Measurements from ENCODE around the gene RBM6.

DNA sequence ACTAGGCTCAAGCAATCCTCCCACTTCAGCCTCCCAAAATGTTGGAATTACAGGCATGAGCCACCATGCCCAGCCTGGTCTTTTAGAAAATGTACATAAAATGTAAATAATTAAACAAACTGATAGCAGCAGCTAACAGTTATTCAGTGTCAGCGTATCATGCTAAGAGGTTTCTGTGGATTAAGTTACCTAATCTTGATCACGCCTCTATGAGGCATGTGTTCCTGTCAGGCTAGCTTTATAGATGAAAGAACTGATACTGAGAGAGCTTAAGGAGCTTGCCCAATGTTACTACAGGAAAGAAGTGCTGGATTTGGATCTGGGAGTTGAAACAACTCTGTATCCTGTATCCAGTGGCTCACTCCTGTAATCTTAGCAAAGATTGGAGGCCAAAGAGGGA lies 25.0 kb upstream of the RBM6 start:
- no peak for TF ChIP-seq CTCF (IDR thresholded peaks at IDR 0.05 in 8 of 11, conservative IDR thresholded peaks at IDR 0.05 in 3 of 11)
- no peak for TF ChIP-seq POLR2AphosphoS5 (IDR thresholded peaks at IDR 0.05)
- no peak for TF ChIP-seq POLR2A (IDR thresholded peaks at IDR 0.05)
